ENCODE results near the gene EXOC4.

EXOC4 gene

GRCh38 chr7:133234961-133235875 is 17.7 kb upstream of the EXOC4 start:
- no peak overlapping the region for H3K4me2 ChIP-seq (ENCODE audit: low read length)
- H4K20me1 ChIP-seq (ENCODE audit: control insufficient read depth, insufficient read depth, low read depth, low read length) = no peaks in the 10 kb centered on the region
- no peaks in the 10 kb centered on the region for H3K36me3 ChIP-seq (ENCODE audit: control insufficient read depth, low read length)
- H3K79me2 ChIP-seq (ENCODE audit: control insufficient read depth, low read length) = no peaks in the 10 kb centered on the region
- no peak overlapping the region for H3K27ac ChIP-seq (ENCODE audit: low read depth, low read length)
- no peaks in the 10 kb centered on the region for H3F3A ChIP-seq (ENCODE audit: control insufficient read depth, insufficient read depth)
- H3K4me3 ChIP-seq (ENCODE audit: low read length) = no peak overlapping the region
- TF ChIP-seq EZH2phosphoT487 (IDR thresholded peaks at IDR 0.05; ENCODE audit: borderline replicate concordance, low read length) (no peak), CTCF (IDR thresholded peaks at IDR 0.05; ENCODE audit: low read depth, low read length, poor library complexity, severe bottlenecking) (no peak)
- H3K4me1 ChIP-seq (ENCODE audit: control insufficient read depth, low read length) = no peaks in the 10 kb centered on the region
- peaks cover 17% of the 10 kb centered on the region for H3K27me3 ChIP-seq (ENCODE audit: control insufficient read depth, low read length)
- no peaks in the 10 kb centered on the region for H3K9me3 ChIP-seq (ENCODE audit: control insufficient read depth, insufficient read depth, low read length)
- no peaks in the 10 kb centered on the region for H3K9me2 ChIP-seq (replicated peaks; ENCODE audit: control insufficient read depth, low read length)

GRCh38 chr7:133237545-133237944 is 15.3 kb upstream of the EXOC4 start:
- H3K4me3 ChIP-seq (ENCODE audit: low read length) = no peak overlapping the region
- H4K20me1 ChIP-seq (ENCODE audit: control insufficient read depth, insufficient read depth, low read depth, low read length) = no peaks in the 10 kb centered on the region
- H3K4me2 ChIP-seq (ENCODE audit: low read length) = no peak overlapping the region
- TF ChIP-seq CTCF (IDR thresholded peaks at IDR 0.05; ENCODE audit: low read depth, low read length, poor library complexity, severe bottlenecking) = no peak
- TF ChIP-seq EZH2phosphoT487 (IDR thresholded peaks at IDR 0.05; ENCODE audit: borderline replicate concordance, low read length) = no peak
- H3K27me3 ChIP-seq (ENCODE audit: control insufficient read depth, low read length) = peaks cover 27% of the 10 kb centered on the region
- no peaks in the 10 kb centered on the region for H3K9me2 ChIP-seq (replicated peaks; ENCODE audit: control insufficient read depth, low read length)
- no peak overlapping the region for H3K27ac ChIP-seq (ENCODE audit: low read depth, low read length)
- no peaks in the 10 kb centered on the region for H3K4me1 ChIP-seq (ENCODE audit: control insufficient read depth, low read length)
- no peaks in the 10 kb centered on the region for H3F3A ChIP-seq (ENCODE audit: control insufficient read depth, insufficient read depth)
- no peaks in the 10 kb centered on the region for H3K36me3 ChIP-seq (ENCODE audit: control insufficient read depth, low read length)
- no peaks in the 10 kb centered on the region for H3K79me2 ChIP-seq (ENCODE audit: control insufficient read depth, low read length)
- no peaks in the 10 kb centered on the region for H3K9me3 ChIP-seq (ENCODE audit: control insufficient read depth, insufficient read depth, low read length)

- Histone ChIP-seq H3K4me2 (ENCODE audit: low read length) (no peak overlapping the region), H3K27ac (ENCODE audit: low read depth, low read length) (no peak overlapping the region), H3K27me3 (ENCODE audit: control insufficient read depth, low read length) (peaks cover 31% of the 10 kb centered on the region), H3K9me3 (ENCODE audit: control insufficient read depth, insufficient read depth, low read length) (no peaks in the 10 kb centered on the region), H3F3A (ENCODE audit: control insufficient read depth, insufficient read depth) (no peaks in the 10 kb centered on the region), H3K9me2 (replicated peaks; ENCODE audit: control insufficient read depth, low read length) (no peaks in the 10 kb centered on the region), H3K4me3 (ENCODE audit: low read length) (no peak overlapping the region), H3K79me2 (ENCODE audit: control insufficient read depth, low read length) (no peaks in the 10 kb centered on the region), H4K20me1 (ENCODE audit: control insufficient read depth, insufficient read depth, low read depth, low read length) (no peaks in the 10 kb centered on the region), H3K36me3 (ENCODE audit: control insufficient read depth, low read length) (no peaks in the 10 kb centered on the region), H3K4me1 (ENCODE audit: control insufficient read depth, low read length) (no peaks in the 10 kb centered on the region)
- no peak for TF ChIP-seq EZH2phosphoT487 (IDR thresholded peaks at IDR 0.05; ENCODE audit: borderline replicate concordance, low read length)
- TF ChIP-seq CTCF (IDR thresholded peaks at IDR 0.05; ENCODE audit: low read depth, low read length, poor library complexity, severe bottlenecking) = no peak
These were observed 12.6 kb upstream of the EXOC4 start for GRCh38 chr7:133240302-133240701.

All from DOHH2 (cell line).